Progenitor cell of endocrine pancreas (in vitro differentiated cells): ENCODE results near the gene RNFT2. TPM values are rescaled to one million over a fixed set of nuclear protein-coding genes. Genes with fewer than 3 reads are reported as not detected.
A peak's percentile ranks its signal among the peaks of the same experiment; 100 is the strongest.

ENCODE experiments used
- DNase-seq: peaks from one replicate; pipeline ENCODE4 v3.0.0; 2021; ENCODE audit warnings: low spot score; ENCODE audit not compliant: unreplicated experiment
- H3K27ac Mint-ChIP-seq: 2 replicates; pipeline ENCODE4 v1.8.0; 2021; ENCODE audit warnings: mild to moderate bottlenecking, moderate library complexity, mixed read lengths
- H3K27me3 Mint-ChIP-seq: 2 replicates; pipeline ENCODE4 v1.8.0; 2021; ENCODE audit warnings: mixed read lengths
- H3K36me3 Mint-ChIP-seq: 2 replicates; pipeline ENCODE4 v1.8.0; 2022; ENCODE audit warnings: mixed read lengths; ENCODE audit not compliant: insufficient read depth
- H3K4me1 Mint-ChIP-seq: 2 replicates; pipeline ENCODE4 v1.8.0; 2021; ENCODE audit warnings: low read depth, mixed read lengths
- H3K4me3 Mint-ChIP-seq: 2 replicates; pipeline ENCODE4 v1.8.0; 2021; ENCODE audit warnings: low read depth, mild to moderate bottlenecking, moderate library complexity, mixed read lengths
- H3K9me3 Mint-ChIP-seq: 2 replicates; pipeline ENCODE4 v1.8.0; 2021; ENCODE audit warnings: low read depth, mixed read lengths
- CTCF ChIP-seq: fragments of 200-600 bp; sonication (generic); IDR thresholded peaks from one replicate; pipeline ENCODE4 v1.5.0; 2021; ENCODE audit warnings: antibody characterized with exemption, mild to moderate bottlenecking; ENCODE audit not compliant: unreplicated experiment
- total RNA-seq: library from RNA; stranded (reverse); gene quantifications from 2 replicates; pipeline ENCODE4 v1.2.1, GENCODE V29; 2021

RNFT2 gene
- total RNA-seq, 1 donor from 2014 or later: 32.1 TPM

- H3K9me3 Mint-ChIP-seq: no peaks in the 10 kb centered on the region
- H3K4me1 Mint-ChIP-seq: peaks cover 2% of the 10 kb centered on the region
- H3K36me3 Mint-ChIP-seq: peaks cover 1% of the 10 kb centered on the region
- H3K4me3 Mint-ChIP-seq: no peak overlapping the region
- no peak overlapping the region for H3K27ac Mint-ChIP-seq
- TF ChIP-seq CTCF: no peak
- no peak for DNase-seq
- peaks cover 2% of the 10 kb centered on the region for H3K27me3 Mint-ChIP-seq
These were observed 122.1 kb downstream of the RNFT2 start for GRCh38 chr12:116860263-116860662.

GRCh38 chr12:116861320-116861719 is 123.2 kb downstream of the RNFT2 start:
- TF ChIP-seq CTCF: no peak
- Mint-ChIP-seq H3K4me1 (peaks cover 2% of the 10 kb centered on the region), H3K27me3 (peaks cover 2% of the 10 kb centered on the region), H3K36me3 (peaks cover 1% of the 10 kb centered on the region), H3K9me3 (no peaks in the 10 kb centered on the region), H3K27ac (no peak overlapping the region), H3K4me3 (no peak overlapping the region)
- no peak for DNase-seq

- H3K9me3 Mint-ChIP-seq: no peaks in the 10 kb centered on the region
- peaks cover 1% of the 10 kb centered on the region for H3K36me3 Mint-ChIP-seq
- H3K4me1 Mint-ChIP-seq: peaks cover 2% of the 10 kb centered on the region
- DNase-seq: no peak
- TF ChIP-seq CTCF: no peak
- H3K27me3 Mint-ChIP-seq: peaks cover 2% of the 10 kb centered on the region
- H3K4me3 Mint-ChIP-seq: no peak overlapping the region
- no peak overlapping the region for H3K27ac Mint-ChIP-seq
These were observed 124.1 kb downstream of the RNFT2 start for GRCh38 chr12:116862167-116862566.

GRCh38 chr12:116863275-116863767 is 125.2 kb downstream of the RNFT2 start:
- no peak for DNase-seq
- H3K27ac Mint-ChIP-seq: no peak overlapping the region
- H3K27me3 Mint-ChIP-seq: peaks cover 2% of the 10 kb centered on the region
- no peaks in the 10 kb centered on the region for H3K9me3 Mint-ChIP-seq
- peak; percentile 54 for TF ChIP-seq CTCF
- H3K4me3 Mint-ChIP-seq: no peak overlapping the region
- H3K4me1 Mint-ChIP-seq: peaks cover 2% of the 10 kb centered on the region
- peaks cover 1% of the 10 kb centered on the region for H3K36me3 Mint-ChIP-seq

- H3K36me3 Mint-ChIP-seq: peaks cover 1% of the 10 kb centered on the region
- peaks cover 2% of the 10 kb centered on the region for H3K4me1 Mint-ChIP-seq
- DNase-seq: no peak
- no peak overlapping the region for H3K4me3 Mint-ChIP-seq
- no peak overlapping the region for H3K27ac Mint-ChIP-seq
- peaks cover 2% of the 10 kb centered on the region for H3K27me3 Mint-ChIP-seq
- TF ChIP-seq CTCF: no peak
- H3K9me3 Mint-ChIP-seq: no peaks in the 10 kb centered on the region
These were observed 126.5 kb downstream of the RNFT2 start for GRCh38 chr12:116864371-116865160.
